ENCODE data around the gene DGKI. TPM values are rescaled to one million over a fixed set of nuclear protein-coding genes. Genes with fewer than 3 reads are reported as not detected.

DGKI gene
- polyA plus RNA-seq, 1 experiment = 1.4 TPM

DNA sequence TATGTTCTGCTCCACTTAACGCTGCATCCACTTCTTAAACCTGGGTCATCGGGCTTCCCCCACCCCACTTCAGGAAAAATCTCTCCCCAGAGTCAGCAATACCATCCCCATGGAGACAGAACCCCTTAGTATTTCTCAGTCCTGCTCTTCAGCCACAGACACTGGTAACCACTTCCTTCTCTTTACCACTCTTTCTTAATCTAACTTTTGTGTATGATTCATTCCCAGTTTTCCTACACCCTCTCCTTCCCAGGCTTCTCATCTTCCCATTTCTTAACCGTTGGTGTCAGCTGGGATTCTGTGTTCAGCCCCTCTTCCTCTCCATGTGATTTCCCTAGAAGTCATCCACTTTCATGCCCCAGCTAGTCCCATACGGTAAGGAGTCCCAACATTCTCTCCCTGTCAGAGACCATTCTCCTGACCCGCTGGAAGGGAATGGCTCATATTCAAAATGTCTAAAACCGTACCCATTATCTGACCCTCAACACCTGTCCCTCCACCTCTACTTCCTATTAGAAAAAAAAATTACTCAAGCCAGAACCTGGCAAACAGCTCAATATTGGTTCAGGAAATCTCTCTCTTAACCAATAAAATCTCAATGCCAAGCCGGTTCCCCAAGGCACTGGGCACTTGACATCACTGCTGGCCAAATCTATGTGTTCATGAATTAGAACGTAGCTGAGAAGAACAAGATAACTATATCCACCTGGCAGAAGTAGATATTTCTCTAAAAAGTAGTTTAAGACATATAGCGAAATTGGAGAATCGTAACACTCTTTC is 89.4 kb downstream of the DGKI start:
- POLR2A ChIA-PET = no interaction called here
- H3K36me3 ChIP-seq (ENCODE audit: control insufficient read depth, insufficient read depth, low read length) = no peaks in the 10 kb centered on the region
- TF ChIP-seq, protein P1, sequence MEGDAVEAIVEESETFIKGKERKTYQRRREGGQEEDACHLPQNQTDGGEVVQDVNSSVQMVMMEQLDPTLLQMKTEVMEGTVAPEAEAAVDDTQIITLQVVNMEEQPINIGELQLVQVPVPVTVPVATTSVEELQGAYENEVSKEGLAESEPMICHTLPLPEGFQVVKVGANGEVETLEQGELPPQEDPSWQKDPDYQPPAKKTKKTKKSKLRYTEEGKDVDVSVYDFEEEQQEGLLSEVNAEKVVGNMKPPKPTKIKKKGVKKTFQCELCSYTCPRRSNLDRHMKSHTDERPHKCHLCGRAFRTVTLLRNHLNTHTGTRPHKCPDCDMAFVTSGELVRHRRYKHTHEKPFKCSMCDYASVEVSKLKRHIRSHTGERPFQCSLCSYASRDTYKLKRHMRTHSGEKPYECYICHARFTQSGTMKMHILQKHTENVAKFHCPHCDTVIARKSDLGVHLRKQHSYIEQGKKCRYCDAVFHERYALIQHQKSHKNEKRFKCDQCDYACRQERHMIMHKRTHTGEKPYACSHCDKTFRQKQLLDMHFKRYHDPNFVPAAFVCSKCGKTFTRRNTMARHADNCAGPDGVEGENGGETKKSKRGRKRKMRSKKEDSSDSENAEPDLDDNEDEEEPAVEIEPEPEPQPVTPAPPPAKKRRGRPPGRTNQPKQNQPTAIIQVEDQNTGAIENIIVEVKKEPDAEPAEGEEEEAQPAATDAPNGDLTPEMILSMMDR (IDR thresholded peaks at IDR 0.05; ENCODE audit: insufficient read depth, low read depth, low read length) = no peak
- no peaks in the 10 kb centered on the region for H3K27me3 ChIP-seq (ENCODE audit: control insufficient read depth, insufficient read depth, low read length)
- DNase-seq (ENCODE audit: low read depth) = no peak
- H3K4me3 ChIP-seq (ENCODE audit: low read depth, low read length) = no peak overlapping the region
- CTCF ChIA-PET = interaction anchor here (1.5 kb wide), 1 partner anchor 10 kb away, joined by 4 read pairs; no protein-coding TSS in a partner anchor

DNA sequence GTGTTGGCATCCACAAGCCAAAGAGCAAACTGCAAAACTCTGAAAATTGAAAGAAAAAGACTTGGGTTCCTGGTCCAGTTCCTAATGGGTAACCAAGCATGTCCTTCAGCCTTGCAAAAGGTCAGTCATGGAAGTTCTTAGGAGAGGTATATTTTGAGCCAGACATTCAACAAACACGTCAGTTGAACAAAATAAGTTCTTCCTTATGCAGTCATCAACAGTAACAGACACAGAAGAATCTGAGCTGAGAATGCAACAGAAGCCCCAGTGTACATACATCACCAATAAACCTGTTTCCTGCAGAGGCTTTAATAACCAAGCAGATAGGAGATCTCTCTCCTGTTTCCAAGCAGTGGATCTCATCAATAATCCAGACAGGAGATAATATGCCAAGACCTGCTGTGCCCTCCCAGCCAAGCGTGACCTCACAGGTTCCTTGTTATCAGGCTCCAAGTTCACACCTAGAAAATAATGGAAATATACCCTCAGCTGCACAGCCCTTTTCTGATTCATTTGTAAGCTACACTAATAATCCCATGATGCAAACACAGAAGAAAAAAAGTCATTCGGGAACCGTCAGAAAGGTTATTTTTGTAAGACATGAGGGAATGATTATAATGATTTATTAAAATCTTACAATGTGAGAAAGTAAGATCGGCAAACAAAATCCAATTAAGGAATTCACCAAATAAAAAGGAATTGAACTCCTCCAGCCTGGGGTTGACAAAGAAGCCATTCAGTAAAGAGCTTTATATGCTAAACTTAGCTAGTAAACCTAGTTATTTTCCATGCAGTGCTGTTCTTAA is 90.7 kb downstream of the DGKI start:
- H3K4me3 ChIP-seq (ENCODE audit: low read depth, low read length) = no peak overlapping the region
- no peaks in the 10 kb centered on the region for H3K36me3 ChIP-seq (ENCODE audit: control insufficient read depth, insufficient read depth, low read length)
- POLR2A ChIA-PET = no interaction called here
- H3K27me3 ChIP-seq (ENCODE audit: control insufficient read depth, insufficient read depth, low read length) = no peaks in the 10 kb centered on the region
- no peak for DNase-seq (ENCODE audit: low read depth)
- CTCF ChIA-PET = interaction anchor here (0.9 kb wide), 1 partner anchor 16 kb away, joined by 5 read pairs; no protein-coding TSS in a partner anchor
- TF ChIP-seq, protein P1 (IDR thresholded peaks at IDR 0.05; ENCODE audit: insufficient read depth, low read depth, low read length) = no peak

DNA sequence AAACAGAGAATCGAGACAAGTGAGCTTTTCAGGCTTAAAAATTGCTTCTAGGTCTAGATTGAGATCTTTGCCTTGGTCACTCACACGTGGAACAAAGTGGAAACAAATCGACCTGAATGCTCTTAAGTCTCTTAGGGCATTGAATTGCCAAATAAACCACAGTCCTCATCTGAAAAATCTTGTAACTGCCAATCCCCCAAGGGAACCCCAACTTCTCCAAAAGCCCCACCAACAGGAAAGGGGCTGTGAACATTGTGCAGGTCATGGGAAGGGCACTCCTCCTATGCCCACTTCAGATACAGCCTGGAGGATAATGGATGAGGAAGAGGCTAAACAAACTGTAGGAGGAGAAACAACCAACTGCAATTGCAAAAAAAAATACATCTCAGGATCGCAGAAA is 91.3 kb downstream of the DGKI start:
- TF ChIP-seq, protein P1 (IDR thresholded peaks at IDR 0.05; ENCODE audit: insufficient read depth, low read depth, low read length) = no peak
- Histone ChIP-seq H3K27me3 (ENCODE audit: control insufficient read depth, insufficient read depth, low read length) (no peaks in the 10 kb centered on the region), H3K36me3 (ENCODE audit: control insufficient read depth, insufficient read depth, low read length) (no peaks in the 10 kb centered on the region), H3K4me3 (ENCODE audit: low read depth, low read length) (no peak overlapping the region)
- POLR2A ChIA-PET = no interaction called here
- no peak for DNase-seq (ENCODE audit: low read depth)
- CTCF ChIA-PET = no interaction called here

DNA sequence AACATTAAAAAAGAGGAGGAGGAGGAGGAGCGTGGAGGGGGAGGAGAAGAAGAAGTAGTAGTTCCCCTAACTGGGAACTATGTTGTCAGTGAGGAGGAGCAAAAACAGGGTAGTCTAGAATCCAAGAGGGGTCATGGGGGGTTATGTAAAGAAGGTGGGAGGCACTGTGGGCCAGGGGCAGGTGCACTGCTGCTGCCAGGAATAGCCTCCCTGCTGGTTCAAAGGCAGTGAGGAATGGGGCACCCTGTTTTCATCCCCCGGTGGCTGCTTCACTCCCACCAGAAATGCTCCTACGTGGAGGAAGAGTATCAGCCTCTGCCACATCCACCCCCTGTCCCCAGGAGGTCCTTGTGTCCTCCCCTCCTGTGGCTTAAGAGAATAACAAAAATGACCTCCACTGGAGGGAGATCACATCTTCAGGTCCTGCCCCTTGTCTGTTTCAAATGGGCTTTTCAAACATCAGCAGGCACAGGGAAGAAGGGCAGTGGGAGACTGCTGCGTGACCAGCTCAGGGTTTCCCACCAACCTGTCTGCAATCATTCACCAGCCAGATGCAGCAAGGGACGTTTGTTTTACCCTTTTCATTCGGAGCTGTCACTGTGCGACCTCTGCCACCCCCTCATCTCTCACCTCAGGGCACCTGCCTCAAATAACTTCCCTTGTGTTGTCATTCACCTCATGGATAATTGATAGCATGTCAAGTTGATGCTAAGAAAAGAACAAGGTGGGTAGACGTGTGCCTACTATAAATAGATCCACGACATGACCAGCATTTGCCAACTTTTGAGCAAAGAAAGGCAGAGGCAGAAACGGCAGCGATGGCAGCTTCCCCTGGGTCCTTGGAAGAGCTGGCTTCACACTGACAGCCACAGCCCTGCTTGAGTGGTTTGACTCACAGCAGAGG is 92.6 kb downstream of the DGKI start:
- Histone ChIP-seq H3K27me3 (ENCODE audit: control insufficient read depth, insufficient read depth, low read length) (no peaks in the 10 kb centered on the region), H3K36me3 (ENCODE audit: control insufficient read depth, insufficient read depth, low read length) (no peaks in the 10 kb centered on the region), H3K4me3 (ENCODE audit: low read depth, low read length) (no peak overlapping the region)
- no peak for DNase-seq (ENCODE audit: low read depth)
- ChIA-PET CTCF (interaction anchor here (0.6 to 0.8 kb wide), 2 partner anchors 10 to 68 kb away, joined by 3 read pairs; no protein-coding TSS in a partner anchor), POLR2A (no interaction called here)
- TF ChIP-seq, protein P1 (IDR thresholded peaks at IDR 0.05; ENCODE audit: insufficient read depth, low read depth, low read length) = no peak
